ENCODE data around the gene UQCC3.

Gene UQCC3, protein sequence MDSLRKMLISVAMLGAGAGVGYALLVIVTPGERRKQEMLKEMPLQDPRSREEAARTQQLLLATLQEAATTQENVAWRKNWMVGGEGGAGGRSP

DNA sequence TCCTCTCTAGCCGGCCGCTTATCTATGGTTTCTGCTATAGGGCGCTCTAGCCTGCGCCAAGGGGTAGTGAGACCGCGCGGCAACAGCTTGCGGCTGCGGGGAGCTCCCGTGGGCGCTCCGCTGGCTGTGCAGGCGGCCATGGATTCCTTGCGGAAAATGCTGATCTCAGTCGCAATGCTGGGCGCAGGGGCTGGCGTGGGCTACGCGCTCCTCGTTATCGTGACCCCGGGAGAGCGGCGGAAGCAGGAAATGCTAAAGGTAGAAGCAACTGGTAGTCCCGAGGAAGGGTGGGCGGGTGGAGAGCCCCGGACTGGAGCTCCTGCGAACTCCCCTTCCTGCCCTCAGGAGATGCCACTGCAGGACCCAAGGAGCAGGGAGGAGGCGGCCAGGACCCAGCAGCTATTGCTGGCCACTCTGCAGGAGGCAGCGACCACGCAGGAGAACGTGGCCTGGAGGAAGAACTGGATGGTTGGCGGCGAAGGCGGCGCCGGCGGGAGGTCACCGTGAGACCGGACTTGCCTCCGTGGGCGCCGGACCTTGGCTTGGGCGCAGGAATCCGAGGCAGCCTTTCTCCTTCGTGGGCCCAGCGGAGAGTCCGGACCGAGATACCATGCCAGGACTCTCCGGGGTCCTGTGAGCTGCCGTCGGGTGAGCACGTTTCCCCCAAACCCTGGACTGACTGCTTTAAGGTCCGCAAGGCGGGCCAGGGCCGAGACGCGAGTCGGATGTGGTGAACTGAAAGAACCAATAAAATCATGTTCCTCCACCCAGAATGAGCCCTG, at the start of gene UQCC3, which contains the start of gene LBHD1:
Gene UQCC3, plus strand, starts transcription at position 66 of the 782 bp plus-strand sequence. Its CDS starts 73 bp downstream, at position 139.
Gene LBHD1, minus strand, starts transcription at position 660 of the 782 bp plus-strand sequence. CDS start 2,236 bp downstream, outside the sequence.
- Histone ChIP-seq H3K27ac (ENCODE audit: low read length) (peak within 1 kb of the TSS; percentile 91), H3K27me3 (ENCODE audit: control insufficient read depth in 1 of 2, insufficient read depth in 2 of 2, low read length in 2 of 2) (no peaks in the 10 kb centered on the region), H3K9ac (ENCODE audit: low read length in 2 of 2) (peak within 1 kb of the TSS; percentile 92 to 95), H3K4me3 (ENCODE audit: low read length in 2 of 2) (peak within 1 kb of the TSS; percentile 94 to 95), H3K9me3 (ENCODE audit: control insufficient read depth in 2 of 2, low read length in 2 of 2) (no peaks in the 10 kb centered on the region), H3K4me1 (ENCODE audit: control insufficient read depth, insufficient read depth, low read length) (peaks cover 35% of the 10 kb centered on the region), H3K36me3 (ENCODE audit: control insufficient read depth in 2 of 2, insufficient read depth in 2 of 2, low read length in 2 of 2) (peaks cover 3 to 16% of the 10 kb centered on the region in 2 donors)

DNA sequence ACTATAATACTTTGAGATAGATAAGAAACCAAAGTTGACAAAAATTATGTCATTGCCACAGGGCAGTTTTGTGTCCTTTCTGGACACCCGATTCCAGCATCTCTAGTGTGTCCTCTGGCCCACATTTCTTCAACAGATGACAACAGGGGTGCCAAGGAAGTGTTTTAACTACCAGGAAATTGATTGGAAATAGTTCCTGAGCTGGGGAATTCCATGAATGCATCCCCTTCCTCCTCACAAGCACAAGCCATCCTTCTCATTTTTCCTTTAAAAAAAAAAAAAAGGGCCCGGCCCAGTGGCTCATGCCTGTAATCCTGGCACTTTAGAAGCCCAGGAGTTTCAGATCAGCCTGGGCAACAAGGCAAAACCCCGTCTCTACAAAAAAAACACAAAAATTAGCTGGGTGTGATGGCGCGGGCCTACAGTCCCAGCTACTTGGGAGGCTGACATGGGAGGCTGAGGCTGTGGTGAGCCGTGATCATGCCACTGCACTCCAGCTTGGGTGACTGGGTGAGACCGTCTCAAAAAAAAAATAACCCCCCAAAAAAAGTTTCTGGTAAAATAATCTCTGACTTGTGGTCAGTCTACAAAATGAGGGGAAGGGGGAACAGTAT, 48.9 kb upstream of the UQCC3 start:
- Histone ChIP-seq H3K27me3 (ENCODE audit: control insufficient read depth in 1 of 2, insufficient read depth in 2 of 2, low read length in 2 of 2) (no peaks in the 10 kb centered on the region), H3K36me3 (ENCODE audit: control insufficient read depth in 2 of 2, insufficient read depth in 2 of 2, low read length in 2 of 2) (peaks cover 19 to 22% of the 10 kb centered on the region in 2 donors), H3K4me3 (ENCODE audit: low read length in 2 of 2) (peak overlapping the region; percentile 68 to 88), H3K9me3 (ENCODE audit: control insufficient read depth in 2 of 2, low read length in 2 of 2) (no peaks in the 10 kb centered on the region), H3K9ac (ENCODE audit: low read length in 2 of 2) (peak overlapping the region in 1 of 2 donors; percentile 66), H3K27ac (ENCODE audit: low read length) (peak overlapping the region; percentile 85), H3K4me1 (ENCODE audit: control insufficient read depth, insufficient read depth, low read length) (peaks cover 17% of the 10 kb centered on the region)

DNA sequence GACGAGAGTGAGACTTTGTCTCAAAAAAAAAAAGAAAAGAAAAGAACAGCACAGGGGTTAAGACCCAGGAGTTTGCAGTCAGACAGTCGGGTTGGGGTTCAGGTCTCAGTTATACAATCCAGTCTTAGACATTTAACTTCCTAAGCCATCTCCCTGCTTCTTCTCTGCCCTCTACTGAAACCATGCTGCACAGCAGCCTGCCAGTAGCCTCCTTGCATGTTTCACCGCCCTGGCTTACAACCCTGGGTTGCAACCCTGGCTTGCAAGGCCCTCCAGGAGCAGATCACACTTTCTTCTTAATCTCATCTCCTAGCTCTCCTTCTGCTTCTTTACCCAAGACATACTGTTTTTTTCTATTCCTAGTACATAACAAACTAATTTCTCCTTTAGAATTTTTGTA, 43.8 kb upstream of the UQCC3 start:
- no peaks in the 10 kb centered on the region for H3K9me3 ChIP-seq (ENCODE audit: control insufficient read depth in 2 of 2, low read length in 2 of 2)
- H3K4me1 ChIP-seq (ENCODE audit: control insufficient read depth, insufficient read depth, low read length), result peaks cover 4% of the 10 kb centered on the region
- H3K27ac ChIP-seq (ENCODE audit: low read length), result no peak overlapping the region
- no peak overlapping the region for H3K4me3 ChIP-seq (ENCODE audit: low read length in 2 of 2)
- no peaks in the 10 kb centered on the region for H3K27me3 ChIP-seq (ENCODE audit: control insufficient read depth in 1 of 2, insufficient read depth in 2 of 2, low read length in 2 of 2)
- H3K9ac ChIP-seq (ENCODE audit: low read length in 2 of 2), result no peak overlapping the region
- H3K36me3 ChIP-seq (ENCODE audit: control insufficient read depth in 2 of 2, insufficient read depth in 2 of 2, low read length in 2 of 2), result peaks cover 64 to 66% of the 10 kb centered on the region in 2 donors

DNA sequence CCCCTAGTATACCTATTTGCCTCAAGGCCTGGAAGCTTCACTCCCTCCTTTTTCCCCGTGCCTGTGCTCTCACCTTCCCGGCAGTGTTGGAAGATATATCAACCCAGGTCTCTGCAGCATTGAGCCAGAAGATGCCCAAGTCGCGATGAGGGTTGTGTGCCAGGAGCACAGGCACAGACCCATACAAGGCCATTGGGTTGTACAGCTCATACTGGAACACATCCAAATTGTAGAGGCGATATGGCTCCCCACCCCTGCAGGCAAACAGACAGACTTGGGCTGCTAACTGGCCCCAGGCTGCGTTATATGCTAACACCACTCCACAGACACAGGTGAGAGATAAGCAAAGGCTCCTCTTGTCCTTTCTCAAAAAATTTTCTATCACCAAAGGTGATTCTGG, 39.0 kb upstream of the UQCC3 start:
- no peaks in the 10 kb centered on the region for H3K9me3 ChIP-seq (ENCODE audit: control insufficient read depth in 2 of 2, low read length in 2 of 2)
- peaks cover 6% of the 10 kb centered on the region for H3K4me1 ChIP-seq (ENCODE audit: control insufficient read depth, insufficient read depth, low read length)
- peaks cover 71 to 73% of the 10 kb centered on the region in 2 donors for H3K36me3 ChIP-seq (ENCODE audit: control insufficient read depth in 2 of 2, insufficient read depth in 2 of 2, low read length in 2 of 2)
- H3K27ac ChIP-seq (ENCODE audit: low read length), result peak overlapping the region; percentile 18
- H3K9ac ChIP-seq (ENCODE audit: low read length in 2 of 2), result peak overlapping the region in 1 of 2 donors; percentile 13
- peak overlapping the region in 1 of 2 donors; percentile 34 for H3K4me3 ChIP-seq (ENCODE audit: low read length in 2 of 2)
- H3K27me3 ChIP-seq (ENCODE audit: control insufficient read depth in 1 of 2, insufficient read depth in 2 of 2, low read length in 2 of 2), result no peaks in the 10 kb centered on the region

DNA sequence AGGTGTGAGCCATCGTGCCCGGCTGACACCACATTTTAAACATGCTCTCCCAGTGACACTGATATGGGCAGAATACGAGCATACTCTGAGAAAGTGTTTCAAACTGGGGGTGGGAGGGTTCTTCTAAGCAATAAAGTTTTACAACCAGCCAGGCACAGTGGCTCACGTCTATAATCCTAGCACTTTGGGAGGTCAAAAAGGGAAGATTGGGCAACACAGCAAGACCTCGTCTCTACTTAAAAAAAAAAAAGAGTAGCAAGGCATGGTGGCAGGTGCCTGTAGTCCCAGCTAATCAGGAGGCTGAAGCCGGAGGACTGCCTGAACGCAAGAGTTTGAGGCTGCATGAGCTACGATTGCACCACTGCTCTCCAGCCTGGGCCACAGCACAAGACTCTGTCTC, 27.3 kb upstream of the UQCC3 start:
- peaks cover 16% of the 10 kb centered on the region in 2 donors for H3K36me3 ChIP-seq (ENCODE audit: control insufficient read depth in 2 of 2, insufficient read depth in 2 of 2, low read length in 2 of 2)

DNA sequence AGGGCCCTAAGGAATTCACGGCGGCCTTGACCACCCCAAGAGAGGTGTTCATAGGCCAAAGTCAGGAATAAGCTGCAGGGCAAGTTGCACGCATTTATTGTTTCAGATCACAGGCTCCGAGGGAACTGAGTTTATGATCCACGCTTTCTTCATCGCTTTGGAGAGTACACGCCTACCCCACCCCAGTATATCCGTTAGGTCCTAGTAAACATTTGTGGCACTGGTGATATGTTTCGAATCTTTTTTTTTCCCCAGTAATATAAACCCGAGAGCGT, 25.9 kb upstream of the UQCC3 start:
- Histone ChIP-seq H3K27me3 (ENCODE audit: control insufficient read depth in 1 of 2, insufficient read depth in 2 of 2, low read length in 2 of 2) (no peaks in the 10 kb centered on the region), H3K36me3 (ENCODE audit: control insufficient read depth in 2 of 2, insufficient read depth in 2 of 2, low read length in 2 of 2) (peaks cover 18 to 20% of the 10 kb centered on the region in 2 donors)

More for the DNA sequence above, 27.3 kb upstream of the UQCC3 start:
- Histone ChIP-seq H3K27ac (ENCODE audit: low read length) (no peak overlapping the region), H3K9me3 (ENCODE audit: control insufficient read depth in 2 of 2, low read length in 2 of 2) (no peaks in the 10 kb centered on the region), H3K27me3 (ENCODE audit: control insufficient read depth in 1 of 2, insufficient read depth in 2 of 2, low read length in 2 of 2) (no peaks in the 10 kb centered on the region), H3K4me3 (ENCODE audit: low read length in 2 of 2) (peak overlapping the region in 1 of 2 donors; percentile 15), H3K9ac (ENCODE audit: low read length in 2 of 2) (no peak overlapping the region), H3K4me1 (ENCODE audit: control insufficient read depth, insufficient read depth, low read length) (peaks cover 23% of the 10 kb centered on the region)

DNA sequence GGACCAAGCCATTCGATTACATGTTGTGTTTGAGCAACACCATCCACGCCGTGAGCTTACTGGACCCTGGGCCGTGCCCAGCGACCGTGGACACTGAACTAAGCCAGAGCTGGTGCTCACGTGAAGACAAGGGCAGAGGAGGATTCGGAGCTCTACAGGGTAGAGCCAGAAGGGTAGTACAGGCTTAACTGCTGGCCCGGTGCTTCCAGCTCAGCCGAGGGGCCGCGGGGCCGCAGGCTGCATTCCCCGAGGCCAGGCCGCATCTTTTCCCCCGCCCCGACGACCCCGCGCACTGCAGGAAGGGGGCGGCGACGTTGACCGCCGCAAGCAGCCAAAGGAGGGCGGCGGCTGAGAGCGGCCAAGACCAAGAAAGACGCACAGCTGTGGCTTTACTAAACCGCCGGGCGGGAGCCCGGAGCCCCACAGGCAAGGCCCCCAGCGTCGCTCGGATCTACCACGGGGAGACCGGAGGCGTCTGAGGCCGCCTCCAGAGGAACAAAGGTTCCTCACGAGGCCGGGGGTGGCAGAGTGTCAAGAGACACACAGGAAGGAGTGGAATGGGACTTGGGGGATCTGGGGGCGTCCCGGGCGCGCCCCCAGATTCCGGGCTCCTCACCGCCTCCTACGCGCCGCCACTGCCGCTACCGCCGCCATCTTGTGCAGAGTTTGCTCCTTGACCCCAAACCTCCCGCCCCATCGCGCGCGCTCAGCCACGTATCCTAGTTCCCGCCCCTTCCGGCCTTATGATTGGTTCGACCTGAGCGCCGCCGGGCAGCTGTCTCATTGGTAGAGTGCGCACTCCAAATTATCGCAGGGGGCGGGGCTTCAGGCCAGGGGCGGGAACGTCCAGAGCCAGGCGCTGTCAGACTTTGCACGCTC, 25.3 kb upstream of the UQCC3 start, which contains the start of gene GANAB:
Gene GANAB, minus strand, starts transcription at position 668 of the 879 bp plus-strand sequence. Its CDS starts 14 bp downstream, at position 654.
- H3K9ac ChIP-seq (ENCODE audit: low read length in 2 of 2), result peak within 1 kb of the TSS; percentile 95
- peak within 1 kb of the TSS; percentile 89 for H3K27ac ChIP-seq (ENCODE audit: low read length)
- H3K4me3 ChIP-seq (ENCODE audit: low read length in 2 of 2), result peak within 1 kb of the TSS; percentile 92
- H3K9me3 ChIP-seq (ENCODE audit: control insufficient read depth in 2 of 2, low read length in 2 of 2), result no peaks in the 10 kb centered on the region
- peaks cover 23% of the 10 kb centered on the region for H3K4me1 ChIP-seq (ENCODE audit: control insufficient read depth, insufficient read depth, low read length)
- H3K27me3 ChIP-seq (ENCODE audit: control insufficient read depth in 1 of 2, insufficient read depth in 2 of 2, low read length in 2 of 2), result no peaks in the 10 kb centered on the region
- peaks cover 18 to 20% of the 10 kb centered on the region in 2 donors for H3K36me3 ChIP-seq (ENCODE audit: control insufficient read depth in 2 of 2, insufficient read depth in 2 of 2, low read length in 2 of 2)

More for the DNA sequence above, 25.9 kb upstream of the UQCC3 start:
- no peaks in the 10 kb centered on the region for H3K9me3 ChIP-seq (ENCODE audit: control insufficient read depth in 2 of 2, low read length in 2 of 2)
- peak overlapping the region; percentile 89 for H3K27ac ChIP-seq (ENCODE audit: low read length)
- H3K9ac ChIP-seq (ENCODE audit: low read length in 2 of 2), result peak overlapping the region; percentile 95
- H3K4me1 ChIP-seq (ENCODE audit: control insufficient read depth, insufficient read depth, low read length), result peaks cover 23% of the 10 kb centered on the region
- peak overlapping the region; percentile 92 for H3K4me3 ChIP-seq (ENCODE audit: low read length in 2 of 2)

DNA sequence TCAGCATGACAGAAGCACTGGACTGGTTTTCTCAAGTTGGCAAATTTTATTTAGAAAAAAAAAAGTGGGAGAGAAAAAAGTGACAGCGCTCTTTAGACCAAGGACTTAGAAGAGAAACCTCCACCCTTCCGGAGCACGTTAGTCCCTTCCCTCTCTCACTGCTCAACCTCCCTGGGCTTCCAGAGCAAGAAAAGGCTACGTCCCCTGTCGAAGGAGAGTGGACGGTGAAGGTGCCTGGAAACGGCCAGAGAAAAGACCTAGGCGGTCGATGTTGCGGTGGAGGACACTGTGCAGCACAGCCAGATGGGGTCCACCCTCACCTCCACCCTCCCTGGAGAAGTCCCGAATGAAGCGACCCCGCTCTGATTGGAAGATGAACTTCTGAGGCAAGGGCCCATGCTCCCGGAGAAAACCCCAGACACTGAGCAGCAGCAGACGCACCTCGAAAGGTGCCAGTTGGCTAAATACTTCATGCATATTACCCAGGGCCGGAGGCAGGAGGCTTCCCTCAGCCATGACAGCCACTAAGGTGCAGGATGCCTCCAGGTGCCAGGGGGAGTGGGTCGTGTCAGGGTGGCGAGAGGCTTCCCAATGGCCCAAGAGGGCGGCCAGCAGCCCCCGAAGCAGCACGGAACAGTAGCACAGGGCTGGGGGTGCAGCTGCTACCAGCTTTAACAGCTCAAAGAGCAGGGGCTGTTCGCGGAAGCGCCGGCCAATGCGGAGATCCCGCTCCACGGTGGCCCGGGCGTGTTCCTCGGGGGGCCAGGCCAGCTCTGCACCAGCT, 24.5 kb upstream of the UQCC3 start:
- H3K27ac ChIP-seq (ENCODE audit: low read length), result peak overlapping the region; percentile 24
- no peaks in the 10 kb centered on the region for H3K9me3 ChIP-seq (ENCODE audit: control insufficient read depth in 2 of 2, low read length in 2 of 2)
- H3K4me3 ChIP-seq (ENCODE audit: low read length in 2 of 2), result peak overlapping the region; percentile 60 to 92
- peaks cover 29% of the 10 kb centered on the region for H3K4me1 ChIP-seq (ENCODE audit: control insufficient read depth, insufficient read depth, low read length)
- H3K27me3 ChIP-seq (ENCODE audit: control insufficient read depth in 1 of 2, insufficient read depth in 2 of 2, low read length in 2 of 2), result no peaks in the 10 kb centered on the region
- H3K36me3 ChIP-seq (ENCODE audit: control insufficient read depth in 2 of 2, insufficient read depth in 2 of 2, low read length in 2 of 2), result peaks cover 18 to 20% of the 10 kb centered on the region in 2 donors
- H3K9ac ChIP-seq (ENCODE audit: low read length in 2 of 2), result peak overlapping the region; percentile 42 to 56

DNA sequence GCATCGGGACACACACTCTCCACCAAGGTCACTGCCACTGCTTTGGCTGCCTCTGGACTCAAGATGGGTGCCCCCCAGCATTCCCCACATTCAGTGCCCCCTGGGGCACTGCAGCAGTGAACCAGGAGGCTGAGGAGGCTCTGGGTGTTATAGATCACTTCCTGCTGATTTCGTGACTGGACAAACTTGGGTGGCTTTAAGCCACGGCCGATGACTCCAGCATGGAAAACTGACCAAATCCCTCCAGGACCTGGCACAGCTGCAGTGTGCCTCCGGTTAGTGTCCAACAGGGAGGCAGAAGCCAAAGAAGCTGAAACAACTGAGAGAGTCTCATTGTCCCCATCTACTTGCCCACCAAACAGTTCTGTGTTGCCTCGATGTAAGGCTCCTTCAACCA, 23.9 kb upstream of the UQCC3 start:
- Histone ChIP-seq H3K4me1 (ENCODE audit: control insufficient read depth, insufficient read depth, low read length) (peaks cover 35% of the 10 kb centered on the region), H3K4me3 (ENCODE audit: low read length in 2 of 2) (no peak overlapping the region), H3K36me3 (ENCODE audit: control insufficient read depth in 2 of 2, insufficient read depth in 2 of 2, low read length in 2 of 2) (peaks cover 18 to 20% of the 10 kb centered on the region in 2 donors), H3K27ac (ENCODE audit: low read length) (no peak overlapping the region), H3K9ac (ENCODE audit: low read length in 2 of 2) (no peak overlapping the region), H3K9me3 (ENCODE audit: control insufficient read depth in 2 of 2, low read length in 2 of 2) (no peaks in the 10 kb centered on the region), H3K27me3 (ENCODE audit: control insufficient read depth in 1 of 2, insufficient read depth in 2 of 2, low read length in 2 of 2) (no peaks in the 10 kb centered on the region)

Measured in stomach smooth muscle (tissue), 2 donors.